Type B pancreatic cell (in vitro differentiated cells): ENCODE data around the gene NACC1. TPM values are rescaled to one million over a fixed set of nuclear protein-coding genes. Genes with fewer than 3 reads are reported as not detected.

Source experiments
- DNase-seq: peaks from one replicate; pipeline ENCODE4 v3.0.0; 2021; ENCODE audit warnings: mixed read lengths; ENCODE audit not compliant: unreplicated experiment; ENCODE audit errors: extremely low spot score
- H3K27ac Mint-ChIP-seq: 2 replicates; pipeline ENCODE4 v1.8.0; 2021; ENCODE audit warnings: mild to moderate bottlenecking, mixed read lengths
- H3K27me3 Mint-ChIP-seq: 2 replicates; pipeline ENCODE4 v1.8.0; 2021; ENCODE audit warnings: mixed read lengths
- H3K36me3 Mint-ChIP-seq: 2 replicates; pipeline ENCODE4 v1.8.0; 2021; ENCODE audit warnings: mixed read lengths
- H3K4me1 Mint-ChIP-seq: one replicate; pipeline ENCODE4 v1.8.0; 2021; ENCODE audit warnings: mixed read lengths; ENCODE audit not compliant: unreplicated experiment
- H3K4me3 Mint-ChIP-seq: 2 replicates; pipeline ENCODE4 v1.8.0; 2021; ENCODE audit warnings: mild to moderate bottlenecking, mixed read lengths
- H3K9me3 Mint-ChIP-seq: 2 replicates; pipeline ENCODE4 v1.8.0; 2021; ENCODE audit warnings: mixed read lengths
- CTCF ChIP-seq: fragments of 200-600 bp; sonication (generic); conservative IDR thresholded peaks from 2 replicates; pipeline ENCODE4 v1.5.0; 2021; ENCODE audit warnings: antibody characterized with exemption, mild to moderate bottlenecking
- total RNA-seq: library from RNA; stranded (reverse); gene quantifications from 2 replicates; pipeline ENCODE4 v1.2.1, GENCODE V29; 2021; ENCODE audit warnings: low replicate concordance

NACC1 gene
- total RNA-seq, 1 donor from 2014 or later, result 66.8 TPM

GRCh38 chr19:13099073-13099999, 18.7 kb upstream of the NACC1 start:
- no peak overlapping the region for H3K27ac Mint-ChIP-seq
- H3K9me3 Mint-ChIP-seq, result no peaks in the 10 kb centered on the region
- peaks cover 67% of the 10 kb centered on the region for H3K27me3 Mint-ChIP-seq
- TF ChIP-seq CTCF, result no peak
- H3K4me3 Mint-ChIP-seq, result peak overlapping the region; percentile 62
- peaks cover 13% of the 10 kb centered on the region for H3K4me1 Mint-ChIP-seq
- DNase-seq, result no peak
- no peaks in the 10 kb centered on the region for H3K36me3 Mint-ChIP-seq

GRCh38 chr19:13100031-13100588, 18.0 kb upstream of the NACC1 start:
- no peak for DNase-seq
- Mint-ChIP-seq H3K27ac (peak overlapping the region; percentile 77), H3K36me3 (no peaks in the 10 kb centered on the region), H3K4me3 (peak overlapping the region; percentile 62), H3K27me3 (peaks cover 61% of the 10 kb centered on the region), H3K4me1 (peaks cover 13% of the 10 kb centered on the region), H3K9me3 (no peaks in the 10 kb centered on the region)
- TF ChIP-seq CTCF, result no peak

GRCh38 chr19:13100841-13101589, 17.0 kb upstream of the NACC1 start:
- H3K27ac Mint-ChIP-seq, result no peak overlapping the region
- H3K4me3 Mint-ChIP-seq, result peak overlapping the region; percentile 14
- H3K4me1 Mint-ChIP-seq, result peaks cover 11% of the 10 kb centered on the region
- no peak for DNase-seq
- H3K27me3 Mint-ChIP-seq, result peaks cover 56% of the 10 kb centered on the region
- no peaks in the 10 kb centered on the region for H3K9me3 Mint-ChIP-seq
- H3K36me3 Mint-ChIP-seq, result no peaks in the 10 kb centered on the region
- TF ChIP-seq CTCF, result peak; percentile 15

GRCh38 chr19:13101590-13102415, 16.3 kb upstream of the NACC1 start:
- no peak for DNase-seq
- Mint-ChIP-seq H3K9me3 (no peaks in the 10 kb centered on the region), H3K4me3 (peak overlapping the region; percentile 14), H3K36me3 (no peaks in the 10 kb centered on the region), H3K27ac (no peak overlapping the region), H3K4me1 (peaks cover 8% of the 10 kb centered on the region), H3K27me3 (peaks cover 49% of the 10 kb centered on the region)
- no peak for TF ChIP-seq CTCF

GRCh38 chr19:13102416-13102665, 15.7 kb upstream of the NACC1 start:
- H3K36me3 Mint-ChIP-seq, result no peaks in the 10 kb centered on the region
- no peak overlapping the region for H3K27ac Mint-ChIP-seq
- DNase-seq, result no peak
- H3K4me1 Mint-ChIP-seq, result peaks cover 8% of the 10 kb centered on the region
- no peak for TF ChIP-seq CTCF
- peaks cover 43% of the 10 kb centered on the region for H3K27me3 Mint-ChIP-seq
- no peak overlapping the region for H3K4me3 Mint-ChIP-seq
- no peaks in the 10 kb centered on the region for H3K9me3 Mint-ChIP-seq
